Stimulated activated CD8-positive, alpha-beta memory T cell treated with anti-CD3 and anti-CD28 coated beads, Interleukin-15, amount 100 ng/mL, for 1 hour (primary cell): ENCODE results near the gene RBM15B.

ENCODE experiments used
- DNase-seq: peaks from one replicate; pipeline ENCODE4 v3.0.0-alpha.2; 2020; ENCODE audit warnings: low read depth

The RBM15B gene

GRCh38 chr3:51391566-51392354 lies 675 bp downstream of the RBM15B start:
- no peak for DNase-seq

GRCh38 chr3:51392355-51393133 lies 1.5 kb downstream of the RBM15B start:
- DNase-seq: no peak

GRCh38 chr3:51393134-51393495 lies 2.0 kb downstream of the RBM15B start:
- DNase-seq: no peak

- no peak for DNase-seq
Observed at GRCh38 chr3:51393564-51393963, 2.5 kb downstream of the RBM15B start.

GRCh38 chr3:51394541-51394940 lies 3.5 kb downstream of the RBM15B start:
- DNase-seq: no peak

GRCh38 chr3:51395493-51396213 lies 4.6 kb downstream of the RBM15B start:
- no peak for DNase-seq

- no peak for DNase-seq
Observed at GRCh38 chr3:51396401-51396800, 5.3 kb downstream of the RBM15B start.

GRCh38 chr3:51397392-51397791 lies 6.3 kb downstream of the RBM15B start:
- DNase-seq: no peak

- no peak for DNase-seq
Observed at GRCh38 chr3:51398595-51399310, 7.7 kb downstream of the RBM15B start.

GRCh38 chr3:51400166-51400565 lies 9.1 kb downstream of the RBM15B start:
- no peak for DNase-seq

- no peak for DNase-seq
Observed at GRCh38 chr3:51401735-51402134, 10.7 kb downstream of the RBM15B start.

- DNase-seq: no peak
Observed at GRCh38 chr3:51403675-51404074, 12.6 kb downstream of the RBM15B start.

GRCh38 chr3:51408021-51408420 lies 16.9 kb downstream of the RBM15B start:
- DNase-seq: no peak

GRCh38 chr3:51408813-51409212 lies 17.7 kb downstream of the RBM15B start:
- DNase-seq: no peak

GRCh38 chr3:51422211-51422610 lies 31.1 kb downstream of the RBM15B start:
- no peak for DNase-seq

GRCh38 chr3:51426921-51427320 lies 35.8 kb downstream of the RBM15B start:
- DNase-seq: no peak

- no peak for DNase-seq
Observed at GRCh38 chr3:51429138-51429537, 38.1 kb downstream of the RBM15B start.

- no peak for DNase-seq
Observed at GRCh38 chr3:51434110-51434509, 43.0 kb downstream of the RBM15B start.

- peak; percentile 8 for DNase-seq
Observed at GRCh38 chr3:51434746-51435327, 43.8 kb downstream of the RBM15B start.

- no peak for DNase-seq
Observed at GRCh38 chr3:51436998-51437639, 46.0 kb downstream of the RBM15B start.
